ENCODE measurements around the gene PPP1R13B. TPM values are rescaled to one million over a fixed set of nuclear protein-coding genes. Genes with fewer than 3 reads are reported as not detected.

The PPP1R13B gene
- total RNA-seq, 4 donors from 2014 or later = 12.7 to 25.0 (median 20.6) TPM

- H3K4me3 ChIP-seq = no peak overlapping the region
- no peak overlapping the region for H3K27ac ChIP-seq
- peaks cover 3 to 37% (median 5%) of the 10 kb centered on the region in 3 donors for H3K4me1 ChIP-seq
- DNase-seq = no peak
- intact Hi-C loops (cut with DNase I) = no loop called here
- 85 to 92% methylated on average over 4 of the region's 4 CpGs for WGBS, 2 donors
- H3K27me3 ChIP-seq = no peaks in the 10 kb centered on the region
- H3K9me3 ChIP-seq = no peaks in the 10 kb centered on the region
- peaks cover 23 to 97% (median 33%) of the 10 kb centered on the region in 3 donors for H3K36me3 ChIP-seq
- TF ChIP-seq POLR2A (IDR thresholded peaks at IDR 0.05) (no peak), CTCF (IDR thresholded peaks at IDR 0.05) (no peak)
These were observed 159.7 kb downstream of the PPP1R13B start for GRCh38 chr14:103687712-103688111.

- WGBS, 2 donors = 74 to 85% methylated on average over 14 to 17 of the region's 19 CpGs
- peaks cover 20 to 97% (median 39%) of the 10 kb centered on the region in 3 donors for H3K36me3 ChIP-seq
- H3K27me3 ChIP-seq = no peaks in the 10 kb centered on the region
- no peaks in the 10 kb centered on the region for H3K9me3 ChIP-seq
- H3K4me1 ChIP-seq = peaks cover 0 to 29% (median 3%) of the 10 kb centered on the region in 3 donors
- H3K27ac ChIP-seq = no peak overlapping the region
- TF ChIP-seq CTCF (IDR thresholded peaks at IDR 0.05) = no peak
- TF ChIP-seq POLR2A (IDR thresholded peaks at IDR 0.05) = no peak
- intact Hi-C loops (cut with DNase I) = no loop called here
- no peak for DNase-seq
- no peak overlapping the region for H3K4me3 ChIP-seq
These were observed 160.4 kb downstream of the PPP1R13B start for GRCh38 chr14:103686831-103687485.

GRCh38 chr14:103685276-103686211, 161.8 kb downstream of the PPP1R13B start:
- no peak for TF ChIP-seq CTCF (IDR thresholded peaks at IDR 0.05)
- TF ChIP-seq POLR2A (IDR thresholded peaks at IDR 0.05) = no peak
- no peak overlapping the region for H3K27ac ChIP-seq
- 86 to 93% methylated on average over 16 to 23 of the region's 23 CpGs for WGBS, 2 donors
- peaks cover 0 to 18% (median 3%) of the 10 kb centered on the region in 3 donors for H3K4me1 ChIP-seq
- H3K36me3 ChIP-seq = peaks cover 27 to 98% (median 53%) of the 10 kb centered on the region in 3 donors
- no peaks in the 10 kb centered on the region for H3K27me3 ChIP-seq
- no peaks in the 10 kb centered on the region for H3K9me3 ChIP-seq
- no peak for DNase-seq
- H3K4me3 ChIP-seq = no peak overlapping the region
- intact Hi-C loops (cut with DNase I) = no loop called here

GRCh38 chr14:103684871-103685270, 162.5 kb downstream of the PPP1R13B start:
- intact Hi-C loops (cut with DNase I) = no loop called here
- no peaks in the 10 kb centered on the region for H3K27me3 ChIP-seq
- no peak overlapping the region for H3K4me3 ChIP-seq
- no peak for DNase-seq
- peaks cover 0 to 16% (median 1%) of the 10 kb centered on the region in 3 donors for H3K4me1 ChIP-seq
- WGBS, 2 donors = 88 to 91% methylated on average over 15 of the region's 15 CpGs
- H3K27ac ChIP-seq = no peak overlapping the region
- TF ChIP-seq CTCF (IDR thresholded peaks at IDR 0.05) = no peak
- no peak for TF ChIP-seq POLR2A (IDR thresholded peaks at IDR 0.05)
- no peaks in the 10 kb centered on the region for H3K9me3 ChIP-seq
- peaks cover 27 to 99% (median 58%) of the 10 kb centered on the region in 3 donors for H3K36me3 ChIP-seq

- intact Hi-C loops (cut with DNase I) = no loop called here
- WGBS, 2 donors = 75 to 91% methylated on average over 4 to 5 of the region's 6 CpGs
- TF ChIP-seq POLR2A (IDR thresholded peaks at IDR 0.05) (no peak), CTCF (IDR thresholded peaks at IDR 0.05) (no peak)
- peaks cover 0 to 16% (median 0%) of the 10 kb centered on the region in 3 donors for H3K4me1 ChIP-seq
- no peaks in the 10 kb centered on the region for H3K27me3 ChIP-seq
- no peak for DNase-seq
- H3K27ac ChIP-seq = no peak overlapping the region
- peaks cover 27 to 99% (median 62%) of the 10 kb centered on the region in 3 donors for H3K36me3 ChIP-seq
- H3K9me3 ChIP-seq = no peaks in the 10 kb centered on the region
- no peak overlapping the region for H3K4me3 ChIP-seq
These were observed 162.9 kb downstream of the PPP1R13B start for GRCh38 chr14:103684471-103684870.

Data from esophagus squamous epithelium (tissue), 5 donors.